K562 (cell line): ENCODE results near the gene MTCL3.

Experiments used
- ATAC-seq: fragments of 200-7000 bp; cut with Tn5 transposase; 3 replicates; pipeline ENCODE4 v1.9.1; 2020; ENCODE audit warnings: moderate library complexity
- BruUV-seq: library from RNA; stranded (reverse); fragments of 400-500 nt; replicated peaks from 2 replicates; lab custom pipeline; 2021; lab: Mats Ljungman, UMichigan
- CTCF ChIA-PET: fragments of 300-600 bp; formaldehyde crosslinking; extraction: SDS; loops from one replicate; lab custom pipeline; 2021; ENCODE audit warnings: low intra/inter-chr PET ratio; lab: Yijun Ruan, JAX
- POLR2A ChIA-PET: fragments of 300-600, 350-650 bp; sonication (Branson Sonifier 250); formaldehyde crosslinking; extraction: SDS; loops from one replicate; lab custom pipeline; 2021; ENCODE audit warnings: antibody characterized with exemption, inconsistent platforms; lab: Yijun Ruan, JAX
- DNase-seq, 4 experiments: peaks; one replicate each; pipeline versions ENCODE4 v3.0.0 to v3.0.0-alpha.2; 2011 to 2018; ENCODE audit warnings: low spot score in 3 of 4, mixed read lengths in 3 of 4; ENCODE audit errors: extremely low read depth in 1 of 4
- FAIRE-seq: peaks from 2 replicates; lab custom pipeline; 2011; peaks lifted over from hg19 to GRCh38; lab: Jason Lieb, UNC
- H2AFZ ChIP-seq: 2 replicates; pipeline ENCODE4 v1.6.0; 2011; ENCODE audit warnings: low read depth, low read length, control low read depth, inconsistent platforms
- H3K27ac ChIP-seq: fragments of 200-600 bp; 3 replicates; pipeline ENCODE4 v1.8.0; 2011; ENCODE audit warnings: low read depth, mild to moderate bottlenecking, control low read depth, inconsistent platforms, low read length, moderate library complexity, mixed read lengths; ENCODE audit errors: extremely low read depth
- H3K27me3 ChIP-seq, 2 experiments: fragments of 300-600 bp in 1 of 2; 2 replicates in 1 of 2; 3 replicates in 1 of 2; pipeline versions ENCODE4 v1.6.0 to v1.8.0; 2011; ENCODE audit warnings: inconsistent platforms in 2 of 2, low read length in 2 of 2, mild to moderate bottlenecking in 1 of 2, mixed read lengths in 1 of 2, moderate library complexity in 1 of 2; ENCODE audit not compliant: control insufficient read depth in 2 of 2, insufficient read depth in 2 of 2
- H3K36me3 ChIP-seq: fragments of 300-600 bp; 3 replicates; pipeline ENCODE4 v1.8.0; 2011; ENCODE audit warnings: mild to moderate bottlenecking, low read length, inconsistent platforms; ENCODE audit not compliant: control insufficient read depth, insufficient read depth
- H3K4me1 ChIP-seq, 2 experiments: fragments of 200-600 bp in 1 of 2; replicated peaks in 1 of 2; 2 replicates in 1 of 2; 3 replicates in 1 of 2; pipeline versions ENCODE4 v1.5.1 to v1.8.0; 2011; ENCODE audit warnings: inconsistent platforms in 2 of 2, low read length in 2 of 2, mild to moderate bottlenecking in 1 of 2, mixed read lengths in 1 of 2, moderate library complexity in 1 of 2; ENCODE audit not compliant: control insufficient read depth in 2 of 2, insufficient read depth in 2 of 2
- H3K4me2 ChIP-seq: 2 replicates; pipeline ENCODE4 v1.6.1; 2011; ENCODE audit warnings: low read length, control low read depth, inconsistent platforms, mixed read lengths; ENCODE audit not compliant: insufficient read depth
- H3K4me3 ChIP-seq: fragments of 200-600 bp; sonication (generic), shearing (Covaris generic); 2 replicates; pipeline ENCODE4 v1.5.1; 2016; ENCODE audit warnings: control low read depth, inconsistent platforms
- H3K79me2 ChIP-seq: fragments of 200-600 bp; 3 replicates; pipeline ENCODE4 v1.8.0; 2011; ENCODE audit warnings: low read length, inconsistent platforms; ENCODE audit not compliant: control insufficient read depth, insufficient read depth
- H3K9ac ChIP-seq, 2 experiments: 2 replicates each; pipeline versions ENCODE4 v1.6.0 to v1.6.1; 2011; ENCODE audit warnings: low read depth in 2 of 2, low read length in 2 of 2, control low read depth in 1 of 2, inconsistent platforms in 1 of 2, mild to moderate bottlenecking in 1 of 2, mixed read lengths in 1 of 2; ENCODE audit not compliant: insufficient read depth in 1 of 2
- H3K9me1 ChIP-seq: one replicate; pipeline ENCODE4 v1.6.0; 2011; ENCODE audit warnings: inconsistent platforms, mild to moderate bottlenecking, low read length, moderate library complexity; ENCODE audit not compliant: control insufficient read depth, insufficient read depth
- H3K9me3 ChIP-seq: replicated peaks from 2 replicates; pipeline ENCODE4 v1.5.1; 2011; ENCODE audit warnings: low read depth, low read length, inconsistent platforms; ENCODE audit not compliant: control insufficient read depth, insufficient read depth
- H4K20me1 ChIP-seq: replicated peaks from 2 replicates; pipeline ENCODE4 v1.6.1; 2011; ENCODE audit warnings: low read length, inconsistent platforms, mixed read lengths; ENCODE audit not compliant: control insufficient read depth, insufficient read depth
- CCAR2 ChIP-seq: fragments of 200-400 bp; formaldehyde crosslinking; IDR thresholded peaks from 2 replicates; pipeline ENCODE4 v1.6.1; 2017; ENCODE audit warnings: mild to moderate bottlenecking, low read depth, low read length
- FOXJ2 ChIP-seq: fragments of 200-800 bp; sonication (Bioruptor generic); IDR thresholded peaks from 2 replicates; pipeline ENCODE4 v1.6.1; 2016; ENCODE audit warnings: missing genetic modification characterization, missing compliant biosample characterization
- MTA3 ChIP-seq: fragments of 450-650 bp; formaldehyde crosslinking; IDR thresholded peaks from 2 replicates; pipeline ENCODE4 v1.6.1; 2017; ENCODE audit warnings: mild to moderate bottlenecking, borderline replicate concordance
- SIN3B ChIP-seq: fragments of 450-650 bp; IDR thresholded peaks from 2 replicates; pipeline ENCODE4 v1.6.1; 2017; ENCODE audit warnings: low read depth, mild to moderate bottlenecking, moderate library complexity
- ZBTB17 ChIP-seq: fragments of 450-650 bp; formaldehyde crosslinking; IDR thresholded peaks from 2 replicates; pipeline ENCODE4 v1.4.0; 2020; ENCODE audit warnings: mild to moderate bottlenecking
- ZNF263 ChIP-seq: sonication (generic); formaldehyde crosslinking; IDR thresholded peaks from 2 replicates; pipeline ENCODE4 v1.8.0; 2022; ENCODE audit warnings: mild to moderate bottlenecking, missing genetic modification reagents, borderline replicate concordance
- ZNF280A ChIP-seq: fragments of 450-650 bp; IDR thresholded peaks from 2 replicates; pipeline ENCODE4 v1.6.1; 2018; ENCODE audit warnings: mild to moderate bottlenecking, low read depth; ENCODE audit not compliant: partially characterized antibody
- WGBS: fragments of 100-300 bp; shearing (Covaris generic); methylation state at CpG from one replicate; pipeline ENCODE4 v1.1.6; 2016; ENCODE audit warnings: low coverage, mixed read lengths; ENCODE audit not compliant: insufficient coverage; ENCODE audit errors: missing lambda C conversion rate; 5-methylcytosine and 5-hydroxymethylcytosine counted together
- in situ Hi-C: fragments of 300-500 bp; cut with MboI; formaldehyde crosslinking; loops from 4 replicates; pipeline ENCODE4 v1.15.0; 2018; ENCODE audit warnings: inconsistent platforms, mixed read lengths
- intact Hi-C: fragments of 100-400 bp; cut with micrococcal nuclease; formaldehyde crosslinking; loops from 2 replicates; pipeline ENCODE4 v1.14.2; 2022
- TF ChIP-seq, protein P1 (sequence below): IDR thresholded peaks from 3 replicates; pipeline ENCODE4 v1.6.1; 2011; ENCODE audit warnings: borderline replicate concordance, mild to moderate bottlenecking, moderate library complexity; ENCODE audit not compliant: insufficient read length; ENCODE audit errors: extremely low read depth

Gene MTCL3

GRCh38 chr6:127456465-127456864, 62.7 kb downstream of the MTCL3 start:
- ATAC-seq (no peak), DNase-seq (no peak)
- in situ Hi-C loops = no loop called here
- no peaks in the 10 kb centered on the region for H3K27me3 ChIP-seq
- CTCF ChIA-PET = no interaction called here
- no peaks in the 10 kb centered on the region for H3K36me3 ChIP-seq
- BruUV-seq = no TSS peak
- no peak overlapping the region for H2AFZ ChIP-seq
- TF ChIP-seq MTA3 (no peak), ZBTB17 (CRISPR knock-in tag) (no peak)
- TF ChIP-seq, all 486 proteins: peak for 0
- no peak overlapping the region for H3K27ac ChIP-seq
- POLR2A ChIA-PET = no interaction called here
- H3K4me1 ChIP-seq = no peaks in the 10 kb centered on the region
- no peak for FAIRE-seq
- WGBS = 0% methylated on average over 3 of the region's 3 CpGs
- H3K9me3 ChIP-seq = no peaks in the 10 kb centered on the region
- no peak overlapping the region for H3K4me3 ChIP-seq
- intact Hi-C loops = no loop called here
- no peaks in the 10 kb centered on the region for H4K20me1 ChIP-seq
- H3K79me2 ChIP-seq = no peaks in the 10 kb centered on the region
- H3K9ac ChIP-seq = no peak overlapping the region
- no peaks in the 10 kb centered on the region for H3K9me1 ChIP-seq
- no peak overlapping the region for H3K4me2 ChIP-seq

DNA sequence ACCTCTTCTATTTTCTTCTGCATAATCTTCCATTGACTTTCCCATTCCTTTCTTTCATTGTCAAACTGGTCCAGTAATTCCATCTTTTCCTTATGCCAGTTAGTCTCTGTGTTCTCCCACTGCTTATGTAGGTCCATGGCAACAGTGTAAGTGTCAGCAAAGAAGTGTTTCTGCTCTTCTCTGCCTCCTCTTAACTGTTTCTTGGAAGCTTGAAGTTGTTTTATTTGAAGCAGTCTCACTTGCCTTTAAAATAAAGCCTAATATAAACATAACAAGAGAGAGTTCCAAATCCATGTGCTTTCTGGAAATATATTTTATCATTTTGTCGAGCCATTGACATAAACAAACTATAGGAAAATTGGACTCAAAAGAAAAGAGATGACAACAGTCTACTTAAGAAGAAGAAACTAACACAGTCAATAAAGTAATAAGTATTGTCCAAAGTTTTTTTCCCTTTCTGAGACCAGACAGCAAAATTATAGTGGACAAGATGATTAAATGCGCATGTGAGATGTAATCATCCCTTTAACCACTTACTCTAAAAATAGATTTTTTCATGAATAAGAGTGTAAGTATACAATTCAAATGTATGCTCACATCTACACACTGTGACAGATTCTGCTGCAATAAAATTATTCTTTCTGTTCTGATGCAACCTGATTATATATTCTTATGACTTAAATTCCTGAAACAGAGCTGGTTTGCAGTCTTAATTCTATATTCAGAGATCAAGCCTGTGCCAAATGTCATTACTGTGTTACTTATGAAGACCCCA, 65.1 kb downstream of the MTCL3 start:
- CTCF ChIA-PET = no interaction called here
- intact Hi-C loops = no loop called here
- no peak overlapping the region for H2AFZ ChIP-seq
- POLR2A ChIA-PET = no interaction called here
- no peak overlapping the region for H3K4me2 ChIP-seq
- H4K20me1 ChIP-seq = no peaks in the 10 kb centered on the region
- no peak for DNase-seq
- no peak for TF ChIP-seq SIN3B
- TF ChIP-seq FOXJ2 (tag) = no peak
- no peak for TF ChIP-seq ZNF280A
- TF ChIP-seq, protein P1, sequence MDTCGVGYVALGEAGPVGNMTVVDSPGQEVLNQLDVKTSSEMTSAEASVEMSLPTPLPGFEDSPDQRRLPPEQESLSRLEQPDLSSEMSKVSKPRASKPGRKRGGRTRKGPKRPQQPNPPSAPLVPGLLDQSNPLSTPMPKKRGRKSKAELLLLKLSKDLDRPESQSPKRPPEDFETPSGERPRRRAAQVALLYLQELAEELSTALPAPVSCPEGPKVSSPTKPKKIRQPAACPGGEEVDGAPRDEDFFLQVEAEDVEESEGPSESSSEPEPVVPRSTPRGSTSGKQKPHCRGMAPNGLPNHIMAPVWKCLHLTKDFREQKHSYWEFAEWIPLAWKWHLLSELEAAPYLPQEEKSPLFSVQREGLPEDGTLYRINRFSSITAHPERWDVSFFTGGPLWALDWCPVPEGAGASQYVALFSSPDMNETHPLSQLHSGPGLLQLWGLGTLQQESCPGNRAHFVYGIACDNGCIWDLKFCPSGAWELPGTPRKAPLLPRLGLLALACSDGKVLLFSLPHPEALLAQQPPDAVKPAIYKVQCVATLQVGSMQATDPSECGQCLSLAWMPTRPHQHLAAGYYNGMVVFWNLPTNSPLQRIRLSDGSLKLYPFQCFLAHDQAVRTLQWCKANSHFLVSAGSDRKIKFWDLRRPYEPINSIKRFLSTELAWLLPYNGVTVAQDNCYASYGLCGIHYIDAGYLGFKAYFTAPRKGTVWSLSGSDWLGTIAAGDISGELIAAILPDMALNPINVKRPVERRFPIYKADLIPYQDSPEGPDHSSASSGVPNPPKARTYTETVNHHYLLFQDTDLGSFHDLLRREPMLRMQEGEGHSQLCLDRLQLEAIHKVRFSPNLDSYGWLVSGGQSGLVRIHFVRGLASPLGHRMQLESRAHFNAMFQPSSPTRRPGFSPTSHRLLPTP = no peak
- no peak for TF ChIP-seq CCAR2
- TF ChIP-seq ZNF263 (CRISPR knock-in tag) = no peak
- TF ChIP-seq, all 486 proteins: peak for 0
- Histone ChIP-seq H3K4me3 (no peak overlapping the region), H3K9me3 (no peaks in the 10 kb centered on the region), H3K4me1 (no peaks in the 10 kb centered on the region), H3K36me3 (no peaks in the 10 kb centered on the region), H3K27me3 (no peaks in the 10 kb centered on the region), H3K9me1 (no peaks in the 10 kb centered on the region), H3K9ac (no peak overlapping the region), H3K27ac (no peak overlapping the region), H3K79me2 (no peaks in the 10 kb centered on the region)
- WGBS = 0% methylated on average over 2 of the region's 2 CpGs
- ATAC-seq (no peak), FAIRE-seq (no peak)
- in situ Hi-C loops = no loop called here
- BruUV-seq = no TSS peak
